ENCODE measurements around the gene ADA. TPM values are rescaled to one million over a fixed set of nuclear protein-coding genes. Genes with fewer than 3 reads are reported as not detected.

The ADA gene
- total and polyA plus RNA-seq, 2 of the 4 experiments (the other 2 are of a cell fraction), result 8.1 to 11.0 TPM

DNA sequence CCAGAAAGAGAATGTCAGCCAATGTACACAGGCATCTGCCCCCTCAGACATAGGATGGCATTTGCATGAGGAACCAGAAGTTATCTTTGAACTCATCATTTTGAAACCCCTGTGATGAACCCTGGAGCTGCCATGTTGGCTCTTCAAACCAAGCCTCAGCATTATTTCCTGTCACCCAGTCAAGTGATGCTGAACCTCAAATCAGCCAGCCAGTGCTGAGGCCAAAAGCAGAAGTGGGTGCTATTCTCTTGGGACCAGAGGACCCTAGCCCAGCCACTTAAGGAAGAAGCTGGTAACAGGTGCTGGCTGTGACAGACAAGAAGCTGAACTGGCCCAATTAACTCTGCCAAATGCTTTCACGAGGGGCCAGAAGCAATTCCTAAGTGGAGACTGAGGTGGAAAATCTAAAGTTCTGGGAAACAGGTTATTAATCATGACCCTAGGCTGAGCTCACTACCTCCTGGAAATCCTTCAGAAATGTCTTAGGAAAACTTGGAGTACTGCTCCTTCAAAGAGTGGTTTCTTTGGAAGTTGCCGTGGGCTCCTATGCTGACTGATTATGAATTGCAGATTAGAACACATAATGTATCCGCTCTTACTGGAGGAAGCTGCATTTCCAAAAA, 65.1 kb downstream of the ADA start:
- Histone ChIP-seq H3K14ac (replicated peaks; ENCODE audit: low read depth, low read length) (peak overlapping the region; percentile 33), H3K4me1 (ENCODE audit: control insufficient read depth, insufficient read depth, low read length) (peaks cover 18% of the 10 kb centered on the region), H2BK120ac (ENCODE audit: low read depth, low read length) (no peak overlapping the region), H3K79me1 (ENCODE audit: low read depth in 1 of 2, low read length in 2 of 2) (peaks cover 15 to 75% of the 10 kb centered on the region in 2 experiments; a peak in 3 of 4 replicates), H3K4me2 (ENCODE audit: low read depth, low read length) (peak overlapping the region; percentile 11; the same call in 1 of the 2 replicates), H3K18ac (ENCODE audit: low read depth, low read length) (no peak overlapping the region), H4K5ac (ENCODE audit: low read depth, low read length) (no peak overlapping the region), H2AK5ac (ENCODE audit: low read depth, low read length) (peak overlapping the region; percentile 23; the same call in 1 of the 2 replicates), H2AK9ac (replicated peaks; ENCODE audit: low read depth, low read length, poor library complexity) (no peak overlapping the region), H2BK15ac (ENCODE audit: low read depth, low read length) (no peak overlapping the region; the same call in 2 of the 3 replicates), H3K27ac (ENCODE audit: insufficient read depth, low read length) (no peak overlapping the region), H3K9ac (ENCODE audit: low read depth, low read length) (no peak overlapping the region), H3K56ac (ENCODE audit: extremely low read depth, insufficient read depth, low read length) (no peak overlapping the region), H4K8ac (ENCODE audit: low read depth in 2 of 2, low read length in 2 of 2) (no peak overlapping the region), H3K23ac (ENCODE audit: low read depth, low read length) (peak overlapping the region; percentile 34; the same call in 1 of the 2 replicates), H3K4me3 (ENCODE audit: insufficient read depth, low read depth, low read length) (no peak overlapping the region), H3K36me3 (ENCODE audit: control insufficient read depth, insufficient read depth, low read length) (peaks cover 11% of the 10 kb centered on the region), H3K27me3 (ENCODE audit: control insufficient read depth, insufficient read depth, low read length) (no peaks in the 10 kb centered on the region), H2BK5ac (ENCODE audit: low read depth, low read length, poor library complexity, severe bottlenecking) (no peak overlapping the region), H2BK20ac (ENCODE audit: low read depth, low read length) (no peak overlapping the region), H4K20me1 (ENCODE audit: insufficient read depth, low read length) (peaks cover 3% of the 10 kb centered on the region; the same call in 1 of the 2 replicates), H3K4ac (ENCODE audit: low read depth, low read length) (no peak overlapping the region), H3K9me1 (ENCODE audit: insufficient read depth, low read length) (peaks cover 32% of the 10 kb centered on the region), H4K91ac (ENCODE audit: insufficient read depth, low read depth, low read length) (no peak overlapping the region), H3K9me3 (ENCODE audit: control insufficient read depth, insufficient read depth, low read length) (no peaks in the 10 kb centered on the region), H2AFZ (replicated peaks; ENCODE audit: low read length, poor library complexity) (no peak overlapping the region)
- CTCF ChIA-PET, result interaction anchor here (1.0 kb wide), 1 partner anchor 24 kb away, joined by 4 read pairs; no protein-coding TSS in a partner anchor
- TF ChIP-seq, protein P1, sequence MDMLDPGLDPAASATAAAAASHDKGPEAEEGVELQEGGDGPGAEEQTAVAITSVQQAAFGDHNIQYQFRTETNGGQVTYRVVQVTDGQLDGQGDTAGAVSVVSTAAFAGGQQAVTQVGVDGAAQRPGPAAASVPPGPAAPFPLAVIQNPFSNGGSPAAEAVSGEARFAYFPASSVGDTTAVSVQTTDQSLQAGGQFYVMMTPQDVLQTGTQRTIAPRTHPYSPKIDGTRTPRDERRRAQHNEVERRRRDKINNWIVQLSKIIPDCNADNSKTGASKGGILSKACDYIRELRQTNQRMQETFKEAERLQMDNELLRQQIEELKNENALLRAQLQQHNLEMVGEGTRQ (IDR thresholded peaks at IDR 0.05; ENCODE audit: low read depth, low read length), result no peak
- TF ChIP-seq RFX5 (IDR thresholded peaks at IDR 0.05; ENCODE audit: low read depth, low read length) (no peak), CHD1 (IDR thresholded peaks at IDR 0.05; ENCODE audit: low read depth, low read length) (no peak), SMC3 (IDR thresholded peaks at IDR 0.05; ENCODE audit: low read depth, low read length) (no peak), MAFK (IDR thresholded peaks at IDR 0.05; ENCODE audit: low read depth, low read length) (no peak), NFE2L2 (IDR thresholded peaks at IDR 0.05; ENCODE audit: low read depth, low read length) (no peak), MAZ (IDR thresholded peaks at IDR 0.05; ENCODE audit: borderline replicate concordance, low read depth, low read length) (no peak)
- POLR2A ChIA-PET (ENCODE audit: unreplicated experiment), result no interaction called here
- WGBS, 2 experiments (ENCODE audit: extremely low coverage in 2 of 2, insufficient read length in 1 of 2), result 80% methylated on average over 1 of the region's 3 CpGs; no CpG with 5 or more reads in 1 of the 2 experiments
- in situ Hi-C loops (cut with MboI; ENCODE audit: low sequenced_read_pairs), result no loop called here
- dilution Hi-C loops (cut with HindIII; ENCODE audit: low sequenced_read_pairs, unreplicated experiment), result no loop called here
- DNase-seq (no peak), ATAC-seq (ENCODE audit: low read depth) (no peak)
- intact Hi-C loops (cut with micrococcal nuclease), result no loop called here
- no TSS peak for BruUV-seq (replicated peaks)
